ENCODE data around the gene PLA2G4C.

The PLA2G4C gene

GRCh38 chr19:48023011-48023410 is 87.6 kb downstream of the PLA2G4C start:
- DNase-seq (ENCODE audit: low read depth) = no peak
- TF ChIP-seq CTCF (IDR thresholded peaks at IDR 0.05; ENCODE audit: insufficient read depth, low read depth, low read length, missing control alignments) = no peak
- H3K4me3 ChIP-seq (ENCODE audit: low read depth, low read length) = no peak overlapping the region

- DNase-seq (ENCODE audit: low read depth) = no peak
- H3K4me3 ChIP-seq (ENCODE audit: low read depth, low read length) = no peak overlapping the region
- TF ChIP-seq CTCF (IDR thresholded peaks at IDR 0.05; ENCODE audit: insufficient read depth, low read depth, low read length, missing control alignments) = no peak
Measured at GRCh38 chr19:48020686-48021085, 89.9 kb downstream of the PLA2G4C start.

GRCh38 chr19:48010932-48011758 is 99.5 kb downstream of the PLA2G4C start:
- DNase-seq (ENCODE audit: low read depth) = no peak
- no peak overlapping the region for H3K4me3 ChIP-seq (ENCODE audit: low read depth, low read length)
- TF ChIP-seq CTCF (IDR thresholded peaks at IDR 0.05; ENCODE audit: insufficient read depth, low read depth, low read length, missing control alignments) = no peak

GRCh38 chr19:48006762-48007161 is 103.9 kb downstream of the PLA2G4C start:
- peak; percentile 23 for TF ChIP-seq CTCF (IDR thresholded peaks at IDR 0.05; ENCODE audit: insufficient read depth, low read depth, low read length, missing control alignments)
- H3K4me3 ChIP-seq (ENCODE audit: low read depth, low read length) = no peak overlapping the region
- DNase-seq (ENCODE audit: low read depth) = peak; percentile 24

GRCh38 chr19:48004236-48004635 is 106.4 kb downstream of the PLA2G4C start:
- no peak for DNase-seq (ENCODE audit: low read depth)
- TF ChIP-seq CTCF (IDR thresholded peaks at IDR 0.05; ENCODE audit: insufficient read depth, low read depth, low read length, missing control alignments) = no peak
- H3K4me3 ChIP-seq (ENCODE audit: low read depth, low read length) = no peak overlapping the region

GRCh38 chr19:48000846-48001245 is 109.8 kb downstream of the PLA2G4C start:
- no peak overlapping the region for H3K4me3 ChIP-seq (ENCODE audit: low read depth, low read length)
- no peak for TF ChIP-seq CTCF (IDR thresholded peaks at IDR 0.05; ENCODE audit: insufficient read depth, low read depth, low read length, missing control alignments)
- DNase-seq (ENCODE audit: low read depth) = no peak

- H3K4me3 ChIP-seq (ENCODE audit: low read depth, low read length) = no peak overlapping the region
- TF ChIP-seq CTCF (IDR thresholded peaks at IDR 0.05; ENCODE audit: insufficient read depth, low read depth, low read length, missing control alignments) = no peak
- DNase-seq (ENCODE audit: low read depth) = no peak
Measured at GRCh38 chr19:47998800-47999199, 111.8 kb downstream of the PLA2G4C start.
